A549 (cell line): Measurements from ENCODE around the gene FAN1. TPM values are rescaled to one million over a fixed set of nuclear protein-coding genes. Genes with fewer than 3 reads are reported as not detected.

Source experiments
- ATAC-seq, 2 experiments: fragments of 200-7000 bp in 1 of 2; fragments of >200 bp in 1 of 2; cut with Nextera tagmentation in 1 of 2; cut with Tn5 transposase in 1 of 2; 3 replicates each; pipeline versions ENCODE4 v1.8.0 to v1.9.1; 2018 to 2020; ENCODE audit warnings: mild to moderate bottlenecking in 1 of 2, moderate library complexity in 1 of 2
- CTCF ChIA-PET: fragments of 300-600 bp; sonication (Branson Sonifier 250); formaldehyde crosslinking; extraction: SDS; loops from one replicate; lab custom pipeline; 2021; ENCODE audit warnings: antibody characterized with exemption, inconsistent platforms; lab: Yijun Ruan, JAX
- POLR2A ChIA-PET: fragments of 350-600 bp; formaldehyde crosslinking; extraction: SDS; loops from one replicate; lab custom pipeline; 2021; ENCODE audit warnings: antibody characterized with exemption, inconsistent platforms; lab: Yijun Ruan, JAX
- DNase-seq, 2 experiments: peaks; one replicate each; pipeline versions ENCODE4 v3.0.0 to v3.0.0-alpha.2; 2011 to 2016; ENCODE audit warnings: low read depth in 1 of 2, low spot score in 1 of 2
- FAIRE-seq: peaks from 2 replicates; lab custom pipeline; 2011; peaks lifted over from hg19 to GRCh38; lab: Jason Lieb, UNC
- H3K27ac ChIP-seq, 2 experiments: fragments of >200 bp; sonication (Bioruptor Twin); formaldehyde crosslinking; 3 replicates each; pipeline ENCODE4 v1.5.1; 2016 to 2017
- H3K4me1 ChIP-seq: fragments of >200 bp; sonication (Bioruptor Twin); formaldehyde crosslinking; 3 replicates; pipeline ENCODE4 v1.6.1; 2016
- H3K4me2 ChIP-seq: fragments of >200 bp; sonication (Bioruptor Twin); formaldehyde crosslinking; 3 replicates; pipeline ENCODE4 v1.6.1; 2016
- H3K4me3 ChIP-seq: fragments of >200 bp; sonication (Bioruptor Twin); formaldehyde crosslinking; 3 replicates; pipeline ENCODE4 v1.5.1; 2016
- H3K9me3 ChIP-seq: fragments of >200 bp; sonication (Bioruptor Twin); formaldehyde crosslinking; 3 replicates; pipeline ENCODE4 v1.6.1; 2016
- CBX2 ChIP-seq: fragments of 200-600 bp; sonication (generic); IDR thresholded peaks from 2 replicates; pipeline ENCODE4 v1.6.1; 2016; ENCODE audit warnings: low read depth, mild to moderate bottlenecking, borderline replicate concordance
- EHMT2 ChIP-seq: fragments of 200-600 bp; sonication (generic); IDR thresholded peaks from 2 replicates; pipeline ENCODE4 v1.6.1; 2016; ENCODE audit warnings: antibody characterized with exemption, low read depth, mild to moderate bottlenecking, moderate library complexity
- FOSB ChIP-seq: fragments of 250-450 bp; sonication (Bioruptor Pico); IDR thresholded peaks from 2 replicates; pipeline ENCODE4 v1.5.0; 2020; ENCODE audit warnings: mild to moderate bottlenecking, moderate library complexity
- HEYL ChIP-seq: fragments of 250-450 bp; sonication (Bioruptor Pico); IDR thresholded peaks from 2 replicates; pipeline ENCODE4 v1.8.0; 2021; ENCODE audit warnings: mild to moderate bottlenecking, moderate library complexity
- HOXB5 ChIP-seq: fragments of 250-450 bp; sonication (Bioruptor Pico); IDR thresholded peaks from 2 replicates; pipeline ENCODE4 v1.5.0; 2020; ENCODE audit warnings: mild to moderate bottlenecking, moderate library complexity
- JUN ChIP-seq, 2 experiments: fragments of >200 bp; sonication (Bioruptor Twin); formaldehyde crosslinking; IDR thresholded peaks; 2 replicates in 1 of 2; 3 replicates in 1 of 2; pipeline ENCODE4 v1.6.1; 2016 to 2017
- KDM1A ChIP-seq: fragments of 200-600 bp; sonication (generic); IDR thresholded peaks from 2 replicates; pipeline ENCODE4 v1.6.1; 2016; ENCODE audit warnings: low read depth, mild to moderate bottlenecking
- MYC ChIP-seq: IDR thresholded peaks from 2 replicates; pipeline ENCODE4 v1.6.1; 2012; ENCODE audit warnings: mild to moderate bottlenecking, inconsistent platforms, low read length, improper control_type of control experiment, borderline replicate concordance
- PHF8 ChIP-seq: fragments of 200-600 bp; sonication (generic); IDR thresholded peaks from 2 replicates; pipeline ENCODE4 v1.6.1; 2016; ENCODE audit warnings: low read depth, mild to moderate bottlenecking, antibody characterized with exemption, moderate library complexity, borderline replicate concordance
- POLR2A ChIP-seq: IDR thresholded peaks from 2 replicates; pipeline ENCODE4 v1.6.1; 2012; ENCODE audit warnings: mild to moderate bottlenecking, low read length
- RCOR1 ChIP-seq: fragments of 150-350 bp; IDR thresholded peaks from 2 replicates; pipeline ENCODE4 v1.6.1; 2014; ENCODE audit warnings: antibody characterized with exemption, low read length, low read depth
- REST ChIP-seq: fragments of 200-600 bp; sonication (generic); IDR thresholded peaks from 2 replicates; pipeline ENCODE4 v1.6.1; 2016; ENCODE audit warnings: antibody characterized with exemption, mild to moderate bottlenecking, moderate library complexity
- RFX5 ChIP-seq: fragments of 450-650 bp; IDR thresholded peaks from 2 replicates; pipeline ENCODE4 v1.7.1; 2014; ENCODE audit warnings: antibody characterized with exemption, mild to moderate bottlenecking, moderate library complexity
- ZFP36 ChIP-seq: fragments of 450-650 bp; IDR thresholded peaks from 2 replicates; pipeline ENCODE4 v1.6.1; 2014; ENCODE audit warnings: borderline replicate concordance; ENCODE audit not compliant: partially characterized antibody
- WGBS: methylation state at CpG from one replicate; pipeline ENCODE4 v1.1.6; 2017; ENCODE audit errors: missing lambda C conversion rate; 5-methylcytosine and 5-hydroxymethylcytosine counted together
- polyA plus RNA-seq, 4 experiments: library from polyadenylated mRNA; depleted of rRNA in 3 of 4; stranded (reverse); fragments of >200 nt; fragmentation: RNase III in 1 of 4; extraction: RNeasy Plus Mini Kit Qiagen cat#74134 plus additional on column Dnase treatment in 1 of 4; gene quantifications; 2 replicates in 3 of 4; 3 replicates in 1 of 4; pipeline ENCODE4 v1.2.3, GENCODE V29; 2011 to 2017

The FAN1 gene
- polyA plus RNA-seq, 2 of the 4 experiments (the other 2 are of a cell fraction): 17.4 to 22.1 TPM

GRCh38 chr15:30973379-30973778, 69.7 kb downstream of the FAN1 start:
- no peak for DNase-seq
- no peak for FAIRE-seq
- Histone ChIP-seq H3K4me1 (no peaks in the 10 kb centered on the region), H3K4me3 (no peak overlapping the region), H3K27ac (no peak overlapping the region)
- no peak for ATAC-seq
- POLR2A ChIA-PET: interaction anchor here (1.3 kb wide), 1 partner anchor 18 kb away, joined by 3 read pairs; the partner anchor contains the start of gene MTMR10
- WGBS: 97% methylated on average over 4 of the region's 4 CpGs
- TF ChIP-seq ZFP36 (no peak), PHF8 (no peak)
- TF ChIP-seq, all 56 proteins: peak for 0
- no peak overlapping the region for H3K4me2 ChIP-seq
- no peaks in the 10 kb centered on the region for H3K9me3 ChIP-seq
- CTCF ChIA-PET: interaction anchor here (1.0 to 1.6 kb wide), 2 partner anchors 12 to 156 kb away, joined by 3 to 5 read pairs; no protein-coding TSS in a partner anchor

GRCh38 chr15:30974112-30974511, 70.4 kb downstream of the FAN1 start:
- CTCF ChIA-PET: interaction anchor here (0.6 to 1.6 kb wide), 2 partner anchors 11 to 309 kb away, joined by 3 to 5 read pairs; no protein-coding TSS in a partner anchor
- no peaks in the 10 kb centered on the region for H3K9me3 ChIP-seq
- DNase-seq (no peak), FAIRE-seq (no peak), ATAC-seq (no peak)
- no peak overlapping the region for H3K27ac ChIP-seq
- WGBS: 84% methylated on average over 5 of the region's 5 CpGs
- POLR2A ChIA-PET: interaction anchor here (1.3 kb wide), 1 partner anchor 18 kb away, joined by 3 read pairs; the partner anchor contains the start of gene MTMR10
- H3K4me2 ChIP-seq: no peak overlapping the region
- no peak overlapping the region for H3K4me3 ChIP-seq
- no peaks in the 10 kb centered on the region for H3K4me1 ChIP-seq
- no peak for TF ChIP-seq HEYL (CRISPR knock-in tag)
- no peak for TF ChIP-seq MYC
- TF ChIP-seq RFX5: no peak
- TF ChIP-seq POLR2A: no peak
- no peak for TF ChIP-seq REST
- TF ChIP-seq RCOR1: no peak

GRCh38 chr15:30978328-30978727, 74.6 kb downstream of the FAN1 start:
- Histone ChIP-seq H3K27ac (no peak overlapping the region), H3K9me3 (no peaks in the 10 kb centered on the region), H3K4me1 (no peaks in the 10 kb centered on the region), H3K4me2 (no peak overlapping the region), H3K4me3 (no peak overlapping the region)
- CTCF ChIA-PET: interaction anchor here (1.0 to 2.0 kb wide), 3 partner anchors 10 to 151 kb away, joined by 3 to 7 read pairs (median 6); no protein-coding TSS in a partner anchor
- DNase-seq (no peak), FAIRE-seq (no peak), ATAC-seq (no peak)
- POLR2A ChIA-PET: interaction anchor here (0.6 kb wide), 1 partner anchor 13 kb away, joined by 3 read pairs; no protein-coding TSS in a partner anchor
- TF ChIP-seq JUN (IDR thresholded peaks at IDR 0.05): no peak
- no peak for TF ChIP-seq EHMT2
- no peak for TF ChIP-seq HOXB5 (CRISPR knock-in tag)

GRCh38 chr15:30979457-30979856, 75.7 kb downstream of the FAN1 start:
- POLR2A ChIA-PET: no interaction called here
- DNase-seq: no peak
- no peaks in the 10 kb centered on the region for H3K4me1 ChIP-seq

More at GRCh38 chr15:30979457-30979856, 75.7 kb downstream of the FAN1 start:
- FAIRE-seq (peak; percentile 70), ATAC-seq (no peak)
- no peak overlapping the region for H3K4me3 ChIP-seq
- CTCF ChIA-PET: interaction anchor here (0.6 to 2.0 kb wide), 2 partner anchors 29 to 150 kb away, joined by 3 to 6 read pairs; no protein-coding TSS in a partner anchor
- 96% methylated on average over 5 of the region's 5 CpGs for WGBS
- H3K27ac ChIP-seq: no peak overlapping the region
- no peak for TF ChIP-seq ZFP36
- no peak for TF ChIP-seq FOSB (CRISPR knock-in tag)
- no peak for TF ChIP-seq CBX2
- no peak for TF ChIP-seq KDM1A
- H3K4me2 ChIP-seq: no peak overlapping the region
- H3K9me3 ChIP-seq: no peaks in the 10 kb centered on the region
